ENCODE results near the gene SLAMF9.

The SLAMF9 gene

DNA sequence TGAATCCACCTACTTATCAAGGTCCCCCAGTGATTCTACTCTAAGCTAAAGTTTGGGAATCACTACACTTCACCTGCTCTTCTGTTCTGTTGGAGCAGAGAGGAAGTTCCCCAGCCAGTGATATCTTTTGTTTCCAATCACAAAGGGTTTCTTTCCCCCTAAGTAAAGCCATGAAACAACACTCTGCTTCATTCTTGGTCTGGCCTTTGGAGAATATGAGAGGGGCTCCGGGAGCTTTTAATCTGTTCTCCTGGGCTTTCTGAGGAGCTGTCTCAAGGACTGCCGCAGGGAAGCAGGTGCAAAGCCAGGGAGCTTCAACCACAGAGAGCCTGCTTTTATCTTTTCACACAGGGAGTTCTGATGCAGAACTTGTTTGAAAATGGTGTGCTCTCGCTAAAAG lies 10.1 kb upstream of the SLAMF9 start:
- Histone ChIP-seq H3K4me2 (ENCODE audit: low read length) (no peak overlapping the region), H3K79me2 (no peaks in the 10 kb centered on the region)

DNA sequence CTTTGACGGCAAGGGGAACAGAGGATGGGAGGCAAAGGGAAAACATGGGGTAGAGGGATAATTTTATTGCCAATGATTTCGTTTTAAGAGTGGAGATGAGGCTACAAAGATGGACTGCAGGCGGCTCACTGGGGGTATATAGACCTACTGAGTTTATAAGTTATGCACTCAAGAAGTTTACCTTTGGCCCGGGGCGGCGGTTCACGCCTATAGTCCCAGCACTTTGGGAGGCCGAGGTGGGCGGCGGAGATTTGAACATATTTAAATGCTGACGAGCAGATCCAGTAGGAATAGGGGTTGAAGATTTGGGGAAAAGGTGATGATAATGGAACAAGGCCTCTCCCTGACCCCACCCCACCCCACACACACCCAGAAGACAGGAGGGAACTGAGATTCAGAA lies 8.1 kb upstream of the SLAMF9 start:
- TF ChIP-seq, protein P1, sequence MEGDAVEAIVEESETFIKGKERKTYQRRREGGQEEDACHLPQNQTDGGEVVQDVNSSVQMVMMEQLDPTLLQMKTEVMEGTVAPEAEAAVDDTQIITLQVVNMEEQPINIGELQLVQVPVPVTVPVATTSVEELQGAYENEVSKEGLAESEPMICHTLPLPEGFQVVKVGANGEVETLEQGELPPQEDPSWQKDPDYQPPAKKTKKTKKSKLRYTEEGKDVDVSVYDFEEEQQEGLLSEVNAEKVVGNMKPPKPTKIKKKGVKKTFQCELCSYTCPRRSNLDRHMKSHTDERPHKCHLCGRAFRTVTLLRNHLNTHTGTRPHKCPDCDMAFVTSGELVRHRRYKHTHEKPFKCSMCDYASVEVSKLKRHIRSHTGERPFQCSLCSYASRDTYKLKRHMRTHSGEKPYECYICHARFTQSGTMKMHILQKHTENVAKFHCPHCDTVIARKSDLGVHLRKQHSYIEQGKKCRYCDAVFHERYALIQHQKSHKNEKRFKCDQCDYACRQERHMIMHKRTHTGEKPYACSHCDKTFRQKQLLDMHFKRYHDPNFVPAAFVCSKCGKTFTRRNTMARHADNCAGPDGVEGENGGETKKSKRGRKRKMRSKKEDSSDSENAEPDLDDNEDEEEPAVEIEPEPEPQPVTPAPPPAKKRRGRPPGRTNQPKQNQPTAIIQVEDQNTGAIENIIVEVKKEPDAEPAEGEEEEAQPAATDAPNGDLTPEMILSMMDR (IDR thresholded peaks at IDR 0.05) = no peak
- Histone ChIP-seq H3K4me3 (ENCODE audit: low read depth, low read length) (no peak overlapping the region), H3K79me2 (no peaks in the 10 kb centered on the region), H3K4me1 (peaks cover 5% of the 10 kb centered on the region), H3K9me3 (ENCODE audit: control insufficient read depth, low read length) (no peaks in the 10 kb centered on the region), H3K27ac (no peak overlapping the region), H3K9ac (no peak overlapping the region), H3K36me3 (ENCODE audit: control insufficient read depth, insufficient read depth, low read length) (no peaks in the 10 kb centered on the region), H3K27me3 (ENCODE audit: control insufficient read depth, insufficient read depth, low read length) (no peaks in the 10 kb centered on the region), H3K4me2 (ENCODE audit: low read length) (no peak overlapping the region), H2AFZ (no peak overlapping the region)

More for the DNA sequence above, 10.1 kb upstream of the SLAMF9 start:
- Histone ChIP-seq H3K9ac (no peak overlapping the region), H3K27me3 (ENCODE audit: control insufficient read depth, insufficient read depth, low read length) (no peaks in the 10 kb centered on the region), H3K9me3 (ENCODE audit: control insufficient read depth, low read length) (no peaks in the 10 kb centered on the region), H2AFZ (no peak overlapping the region), H3K4me3 (ENCODE audit: low read depth, low read length) (no peak overlapping the region), H3K4me1 (peaks cover 5% of the 10 kb centered on the region), H3K27ac (no peak overlapping the region), H3K36me3 (ENCODE audit: control insufficient read depth, insufficient read depth, low read length) (no peaks in the 10 kb centered on the region)
- TF ChIP-seq, protein P1 (IDR thresholded peaks at IDR 0.05) = no peak

DNA sequence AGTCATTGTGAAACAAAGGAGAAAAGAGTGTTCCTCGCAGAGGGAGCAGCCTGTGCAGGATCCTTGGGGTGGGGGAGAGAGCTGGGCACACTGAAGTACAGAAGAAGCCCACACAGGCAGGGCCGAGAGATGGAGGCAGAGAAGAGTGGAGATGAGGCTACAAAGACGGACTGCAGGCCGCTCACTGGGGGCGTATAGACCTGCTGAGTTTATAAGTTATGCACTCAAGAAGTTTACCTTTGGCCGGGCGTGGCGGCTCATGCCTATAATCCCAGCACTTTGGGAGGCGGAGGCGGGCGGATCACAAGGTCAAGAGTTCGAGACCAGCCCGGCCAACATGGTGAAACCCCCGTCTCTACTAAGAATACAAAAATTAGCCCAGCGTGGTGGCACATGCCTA lies 7.6 kb upstream of the SLAMF9 start:
- no peak overlapping the region for H3K9ac ChIP-seq
- no peak overlapping the region for H3K4me3 ChIP-seq (ENCODE audit: low read depth, low read length)
- H3K27ac ChIP-seq = no peak overlapping the region

DNA sequence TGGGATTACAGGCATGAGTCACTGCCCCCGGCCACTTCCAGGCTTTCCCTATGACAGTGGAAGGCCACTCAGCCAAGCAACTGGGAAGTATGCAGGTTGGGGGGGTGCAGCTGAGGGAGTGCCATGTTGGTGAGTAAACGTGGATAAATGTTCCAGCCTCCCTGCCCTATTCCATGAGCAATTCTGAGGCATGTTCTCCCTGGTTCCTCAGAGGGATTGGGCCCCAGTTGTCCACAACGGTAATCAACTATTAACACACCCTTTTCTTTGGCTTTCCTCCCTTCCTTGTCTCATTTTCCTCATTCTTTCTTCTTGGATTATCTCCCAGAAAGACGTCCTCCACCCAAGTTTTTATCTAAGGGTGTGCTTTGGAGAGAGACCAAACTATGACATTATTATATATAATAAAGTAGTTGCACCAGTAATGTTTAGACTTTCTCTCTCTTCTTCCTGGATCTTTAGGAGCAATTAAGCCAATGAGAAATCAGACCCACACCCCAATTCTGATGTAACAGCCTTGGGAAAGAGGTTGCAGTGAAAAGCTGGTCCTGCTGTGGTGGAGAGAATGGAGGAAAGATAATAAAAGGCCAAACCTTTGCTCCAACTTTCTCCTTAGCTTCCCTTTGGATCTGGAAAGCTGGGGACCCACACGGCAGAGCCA lies 6.8 kb upstream of the SLAMF9 start:
- Histone ChIP-seq H3K27ac (no peak overlapping the region), H3K4me1 (peaks cover 5% of the 10 kb centered on the region)

More for the DNA sequence above, 7.6 kb upstream of the SLAMF9 start:
- TF ChIP-seq, protein P1 (IDR thresholded peaks at IDR 0.05) = no peak
- Histone ChIP-seq H3K4me1 (peaks cover 5% of the 10 kb centered on the region), H2AFZ (no peak overlapping the region), H3K79me2 (no peaks in the 10 kb centered on the region), H3K9me3 (ENCODE audit: control insufficient read depth, low read length) (no peaks in the 10 kb centered on the region), H3K4me2 (ENCODE audit: low read length) (no peak overlapping the region), H3K36me3 (ENCODE audit: control insufficient read depth, insufficient read depth, low read length) (no peaks in the 10 kb centered on the region), H3K27me3 (ENCODE audit: control insufficient read depth, insufficient read depth, low read length) (no peaks in the 10 kb centered on the region)

More for the DNA sequence above, 6.8 kb upstream of the SLAMF9 start:
- H3K79me2 ChIP-seq = no peaks in the 10 kb centered on the region
- H3K36me3 ChIP-seq (ENCODE audit: control insufficient read depth, insufficient read depth, low read length) = no peaks in the 10 kb centered on the region
- no peaks in the 10 kb centered on the region for H3K9me3 ChIP-seq (ENCODE audit: control insufficient read depth, low read length)
- no peak overlapping the region for H3K4me2 ChIP-seq (ENCODE audit: low read length)
- no peak overlapping the region for H2AFZ ChIP-seq
- TF ChIP-seq, protein P1 (IDR thresholded peaks at IDR 0.05) = no peak
- no peak overlapping the region for H3K9ac ChIP-seq
- H3K4me3 ChIP-seq (ENCODE audit: low read depth, low read length) = no peak overlapping the region
- H3K27me3 ChIP-seq (ENCODE audit: control insufficient read depth, insufficient read depth, low read length) = no peaks in the 10 kb centered on the region
